ENCODE measurements around the gene EBF4. TPM values are rescaled to one million over a fixed set of nuclear protein-coding genes. Genes with fewer than 3 reads are reported as not detected.

Gene EBF4
- total and polyA plus RNA-seq, 7 experiments from 2014 or later = 0.09 to 10.5 (median 6.7) TPM

GRCh38 chr20:2801286-2801728 is 108.7 kb downstream of the EBF4 start:
- Histone ChIP-seq H3K27me3 (ENCODE audit: control insufficient read depth in 2 of 2, insufficient read depth in 2 of 2, low read length in 2 of 2) (peaks cover 0 to 12% of the 10 kb centered on the region in 2 donors), H3K4me3 (ENCODE audit: low read length) (no peak overlapping the region), H3K27ac (ENCODE audit: low read depth, low read length) (no peak overlapping the region), H3K4me1 (ENCODE audit: control insufficient read depth in 2 of 2, insufficient read depth in 2 of 2, low read length in 2 of 2) (peaks cover 0 to 7% of the 10 kb centered on the region in 2 donors), H3K36me3 (ENCODE audit: control insufficient read depth in 2 of 3, insufficient read depth in 3 of 3, low read length in 3 of 3) (no peaks in the 10 kb centered on the region), H3K9me3 (ENCODE audit: control insufficient read depth in 2 of 3, low read length in 3 of 3) (no peaks in the 10 kb centered on the region)
- DNase-seq = no peak
- H3K27me3 Mint-ChIP-seq = peaks cover 60 to 75% (median 70%) of the 10 kb centered on the region in 5 donors
- H3K4me3 Mint-ChIP-seq = peak overlapping the region; percentile 61 to 99 (median 82)
- peaks cover 0 to 4% (median 0%) of the 10 kb centered on the region in 11 donors for H3K9me3 Mint-ChIP-seq
- intact Hi-C loops (cut with micrococcal nuclease) = loop anchor here in 1 of 2 donors (2.0 kb wide), 1 partner anchor 39 kb away; the partner anchor contains the start of genes PCED1A and VPS16
- peaks cover 19 to 29% (median 27%) of the 10 kb centered on the region in 7 donors for H3K4me1 Mint-ChIP-seq
- ChIA-PET POLR2A (interaction anchor here (1.3 kb wide), 1 partner anchor 71 kb away, joined by 3 read pairs; no protein-coding TSS in a partner anchor), CTCF (no interaction called here)
- peaks cover 0 to 9% (median 4%) of the 10 kb centered on the region in 5 donors for H3K36me3 Mint-ChIP-seq
- no peak overlapping the region for H3K27ac Mint-ChIP-seq
- peak; percentile 6 for ATAC-seq

- Histone ChIP-seq H3K36me3 (ENCODE audit: control insufficient read depth in 2 of 3, insufficient read depth in 3 of 3, low read length in 3 of 3) (no peaks in the 10 kb centered on the region), H3K9me3 (ENCODE audit: control insufficient read depth in 2 of 3, low read length in 3 of 3) (no peaks in the 10 kb centered on the region), H3K4me3 (ENCODE audit: low read length) (no peak overlapping the region), H3K27me3 (ENCODE audit: control insufficient read depth in 2 of 2, insufficient read depth in 2 of 2, low read length in 2 of 2) (peaks cover 0 to 12% of the 10 kb centered on the region in 2 donors), H3K4me1 (ENCODE audit: control insufficient read depth in 2 of 2, insufficient read depth in 2 of 2, low read length in 2 of 2) (peaks cover 0 to 7% of the 10 kb centered on the region in 2 donors), H3K27ac (ENCODE audit: low read depth, low read length) (no peak overlapping the region)
- ChIA-PET POLR2A (no interaction called here), CTCF (no interaction called here)
- no peak for ATAC-seq
- DNase-seq = no peak
- Mint-ChIP-seq H3K4me1 (peaks cover 20 to 24% (median 22%) of the 10 kb centered on the region in 7 donors), H3K4me3 (no peak overlapping the region), H3K27me3 (peaks cover 59 to 79% (median 69%) of the 10 kb centered on the region in 5 donors), H3K36me3 (peaks cover 0 to 9% (median 5%) of the 10 kb centered on the region in 5 donors), H3K9me3 (peaks cover 0 to 4% (median 0%) of the 10 kb centered on the region in 11 donors), H3K27ac (no peak overlapping the region)
- intact Hi-C loops (cut with micrococcal nuclease) = no loop called here
Observed at GRCh38 chr20:2804041-2804828, 111.7 kb downstream of the EBF4 start.

GRCh38 chr20:2804852-2805688 is 112.5 kb downstream of the EBF4 start:
- ATAC-seq = no peak
- peaks cover 12 to 16% (median 14%) of the 10 kb centered on the region in 7 donors for H3K4me1 Mint-ChIP-seq
- no peaks in the 10 kb centered on the region for H3K36me3 ChIP-seq (ENCODE audit: control insufficient read depth in 2 of 3, insufficient read depth in 3 of 3, low read length in 3 of 3)
- intact Hi-C loops (cut with micrococcal nuclease) = no loop called here
- H3K4me3 Mint-ChIP-seq = no peak overlapping the region
- peaks cover 0 to 4% (median 0%) of the 10 kb centered on the region in 11 donors for H3K9me3 Mint-ChIP-seq
- H3K27me3 Mint-ChIP-seq = peaks cover 53 to 70% (median 61%) of the 10 kb centered on the region in 5 donors
- peaks cover 0 to 7% of the 10 kb centered on the region in 2 donors for H3K4me1 ChIP-seq (ENCODE audit: control insufficient read depth in 2 of 2, insufficient read depth in 2 of 2, low read length in 2 of 2)
- ChIA-PET CTCF (no interaction called here), POLR2A (no interaction called here)
- H3K9me3 ChIP-seq (ENCODE audit: control insufficient read depth in 2 of 3, low read length in 3 of 3) = no peaks in the 10 kb centered on the region
- H3K27ac ChIP-seq (ENCODE audit: low read depth, low read length) = no peak overlapping the region
- H3K27ac Mint-ChIP-seq = no peak overlapping the region
- H3K27me3 ChIP-seq (ENCODE audit: control insufficient read depth in 2 of 2, insufficient read depth in 2 of 2, low read length in 2 of 2) = peaks cover 0 to 6% of the 10 kb centered on the region in 2 donors
- DNase-seq = no peak
- no peak overlapping the region for H3K4me3 ChIP-seq (ENCODE audit: low read length)
- H3K36me3 Mint-ChIP-seq = peaks cover 0 to 5% (median 2%) of the 10 kb centered on the region in 5 donors

GRCh38 chr20:2805689-2806350 is 113.2 kb downstream of the EBF4 start:
- Mint-ChIP-seq H3K27me3 (peaks cover 51 to 72% (median 57%) of the 10 kb centered on the region in 5 donors), H3K4me3 (no peak overlapping the region), H3K9me3 (peaks cover 0 to 4% (median 0%) of the 10 kb centered on the region in 11 donors), H3K27ac (no peak overlapping the region), H3K36me3 (peaks cover 0 to 4% (median 1%) of the 10 kb centered on the region in 5 donors), H3K4me1 (peaks cover 8 to 11% (median 10%) of the 10 kb centered on the region in 7 donors)
- intact Hi-C loops (cut with micrococcal nuclease) = no loop called here
- no peak overlapping the region for H3K27ac ChIP-seq (ENCODE audit: low read depth, low read length)
- H3K36me3 ChIP-seq (ENCODE audit: control insufficient read depth in 2 of 3, insufficient read depth in 3 of 3, low read length in 3 of 3) = no peaks in the 10 kb centered on the region
- POLR2A ChIA-PET = no interaction called here
- no peak overlapping the region for H3K4me3 ChIP-seq (ENCODE audit: low read length)
- no peak for ATAC-seq
- H3K27me3 ChIP-seq (ENCODE audit: control insufficient read depth in 2 of 2, insufficient read depth in 2 of 2, low read length in 2 of 2) = peaks cover 0 to 6% of the 10 kb centered on the region in 2 donors
- H3K9me3 ChIP-seq (ENCODE audit: control insufficient read depth in 2 of 3, low read length in 3 of 3) = no peaks in the 10 kb centered on the region
- CTCF ChIA-PET = no interaction called here
- DNase-seq = no peak
- peaks cover 0 to 5% of the 10 kb centered on the region in 2 donors for H3K4me1 ChIP-seq (ENCODE audit: control insufficient read depth in 2 of 2, insufficient read depth in 2 of 2, low read length in 2 of 2)

- POLR2A ChIA-PET = no interaction called here
- Mint-ChIP-seq H3K9me3 (peaks cover 0 to 5% (median 0%) of the 10 kb centered on the region in 11 donors), H3K4me3 (no peak overlapping the region), H3K27me3 (peaks cover 51 to 72% (median 57%) of the 10 kb centered on the region in 5 donors), H3K27ac (no peak overlapping the region), H3K4me1 (peaks cover 3 to 7% (median 5%) of the 10 kb centered on the region in 7 donors), H3K36me3 (peaks cover 0 to 4% (median 1%) of the 10 kb centered on the region in 5 donors)
- no peak for ATAC-seq
- Histone ChIP-seq H3K4me1 (ENCODE audit: control insufficient read depth in 2 of 2, insufficient read depth in 2 of 2, low read length in 2 of 2) (no peaks in the 10 kb centered on the region), H3K4me3 (ENCODE audit: low read length) (no peak overlapping the region), H3K27ac (ENCODE audit: low read depth, low read length) (no peak overlapping the region), H3K27me3 (ENCODE audit: control insufficient read depth in 2 of 2, insufficient read depth in 2 of 2, low read length in 2 of 2) (peaks cover 0 to 6% of the 10 kb centered on the region in 2 donors), H3K36me3 (ENCODE audit: control insufficient read depth in 2 of 3, insufficient read depth in 3 of 3, low read length in 3 of 3) (no peaks in the 10 kb centered on the region), H3K9me3 (ENCODE audit: control insufficient read depth in 2 of 3, low read length in 3 of 3) (no peaks in the 10 kb centered on the region)
- DNase-seq = no peak
- intact Hi-C loops (cut with micrococcal nuclease) = no loop called here
- CTCF ChIA-PET = no interaction called here
Observed at GRCh38 chr20:2806351-2806701, 113.7 kb downstream of the EBF4 start.

- H3K4me3 ChIP-seq (ENCODE audit: low read length) = no peak overlapping the region
- DNase-seq (no peak), ATAC-seq (no peak)
- intact Hi-C loops (cut with micrococcal nuclease) = no loop called here
- H3K4me1 ChIP-seq (ENCODE audit: control insufficient read depth in 2 of 2, insufficient read depth in 2 of 2, low read length in 2 of 2) = no peaks in the 10 kb centered on the region
- CTCF ChIA-PET = no interaction called here
- H3K9me3 ChIP-seq (ENCODE audit: control insufficient read depth in 2 of 3, low read length in 3 of 3) = peaks cover 0 to under 1% (median 0%) of the 10 kb centered on the region in 3 experiments
- H3K36me3 Mint-ChIP-seq = peaks cover 0 to 4% (median 1%) of the 10 kb centered on the region in 5 donors
- peaks cover 0 to 5% (median 0%) of the 10 kb centered on the region in 7 donors for H3K4me1 Mint-ChIP-seq
- POLR2A ChIA-PET = no interaction called here
- no peaks in the 10 kb centered on the region for H3K36me3 ChIP-seq (ENCODE audit: control insufficient read depth in 2 of 3, insufficient read depth in 3 of 3, low read length in 3 of 3)
- peaks cover 0 to 6% of the 10 kb centered on the region in 2 donors for H3K27me3 ChIP-seq (ENCODE audit: control insufficient read depth in 2 of 2, insufficient read depth in 2 of 2, low read length in 2 of 2)
- peaks cover 53 to 72% (median 59%) of the 10 kb centered on the region in 5 donors for H3K27me3 Mint-ChIP-seq
- peaks cover 1 to 7% (median 4%) of the 10 kb centered on the region in 11 donors for H3K9me3 Mint-ChIP-seq
- no peak overlapping the region for H3K27ac ChIP-seq (ENCODE audit: low read depth, low read length)
- H3K4me3 Mint-ChIP-seq = no peak overlapping the region
- no peak overlapping the region for H3K27ac Mint-ChIP-seq
Observed at GRCh38 chr20:2807019-2807418, 114.4 kb downstream of the EBF4 start.
